ENCODE results near the gene RPL31.
A peak's percentile ranks its signal among the peaks of the same experiment; 100 is the strongest.

Gene RPL31

GRCh38 chr2:101001691-101002561 lies at the start of gene RPL31:
Gene RPL31, plus strand, starts transcription at chr2:101002289. Its CDS starts 413 bp downstream, at chr2:101002702.
- Histone ChIP-seq H3K36me3 (ENCODE audit: control insufficient read depth, insufficient read depth, low read length) (peaks cover 18% of the 10 kb centered on the region), H3K27me3 (replicated peaks; ENCODE audit: control insufficient read depth, insufficient read depth, low read length) (no peaks in the 10 kb centered on the region; the same call in 1 of the 2 replicates), H3K4me3 (replicated peaks; ENCODE audit: low read depth, low read length) (peak within 1 kb of the TSS; percentile 99)
- TF ChIP-seq CTCF (IDR thresholded peaks at IDR 0.05; ENCODE audit: insufficient read depth, low read length, poor library complexity, severe bottlenecking) = no peak
- DNase-seq (ENCODE audit: extremely low read depth, insufficient read length) = peak; percentile 90

- H3K36me3 ChIP-seq (ENCODE audit: control insufficient read depth, insufficient read depth, low read length) = no peaks in the 10 kb centered on the region
- no peak for TF ChIP-seq CTCF (IDR thresholded peaks at IDR 0.05; ENCODE audit: insufficient read depth, low read length, poor library complexity, severe bottlenecking)
- H3K27me3 ChIP-seq (replicated peaks; ENCODE audit: control insufficient read depth, insufficient read depth, low read length) = no peaks in the 10 kb centered on the region; the same call in none of the 2 replicates
- H3K4me3 ChIP-seq (replicated peaks; ENCODE audit: low read depth, low read length) = no peak overlapping the region
- no peak for DNase-seq (ENCODE audit: extremely low read depth, insufficient read length)
Observed at GRCh38 chr2:100952512-100952911, 49.6 kb upstream of the RPL31 start.

DNA sequence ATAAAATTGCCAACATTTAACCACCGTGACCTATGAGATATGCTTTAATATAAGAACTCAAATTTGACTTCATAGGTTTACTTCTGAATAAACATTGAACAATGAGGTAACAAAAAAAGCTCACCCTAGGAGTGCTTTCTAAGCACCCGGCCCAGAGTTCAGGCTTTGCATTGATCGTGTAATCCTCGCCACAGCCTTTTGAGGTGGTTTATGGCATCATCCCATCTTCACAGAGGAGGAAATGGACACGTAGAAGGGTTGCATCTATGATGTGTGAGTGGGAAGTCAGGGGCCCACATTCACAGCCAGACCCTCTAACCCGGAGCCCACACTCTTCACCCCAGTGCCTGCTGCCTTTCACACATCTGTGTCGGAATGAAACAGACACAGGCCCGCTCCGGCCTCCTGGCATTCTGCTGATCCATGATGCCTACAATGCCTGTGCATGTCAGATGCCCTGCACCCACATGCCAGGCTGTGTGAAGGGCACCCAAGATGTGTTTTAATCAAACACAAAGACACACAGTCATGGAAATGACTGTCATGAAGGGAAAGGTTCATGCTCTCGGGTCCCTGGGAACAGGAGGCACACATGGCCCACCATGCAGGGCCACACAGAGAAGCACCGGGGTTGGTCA lies 48.6 kb upstream of the RPL31 start:
- no peaks in the 10 kb centered on the region for H3K36me3 ChIP-seq (ENCODE audit: control insufficient read depth, insufficient read depth, low read length)
- no peak for TF ChIP-seq CTCF (IDR thresholded peaks at IDR 0.05; ENCODE audit: insufficient read depth, low read length, poor library complexity, severe bottlenecking)
- no peaks in the 10 kb centered on the region; the same call in none of the 2 replicates for H3K27me3 ChIP-seq (replicated peaks; ENCODE audit: control insufficient read depth, insufficient read depth, low read length)
- H3K4me3 ChIP-seq (replicated peaks; ENCODE audit: low read depth, low read length) = no peak overlapping the region
- DNase-seq (ENCODE audit: extremely low read depth, insufficient read length) = no peak

GRCh38 chr2:100954044-100954420 lies 48.1 kb upstream of the RPL31 start:
- TF ChIP-seq CTCF (IDR thresholded peaks at IDR 0.05; ENCODE audit: insufficient read depth, low read length, poor library complexity, severe bottlenecking) = no peak
- Histone ChIP-seq H3K36me3 (ENCODE audit: control insufficient read depth, insufficient read depth, low read length) (no peaks in the 10 kb centered on the region), H3K4me3 (replicated peaks; ENCODE audit: low read depth, low read length) (no peak overlapping the region), H3K27me3 (replicated peaks; ENCODE audit: control insufficient read depth, insufficient read depth, low read length) (no peaks in the 10 kb centered on the region; the same call in none of the 2 replicates)
- DNase-seq (ENCODE audit: extremely low read depth, insufficient read length) = no peak

- Histone ChIP-seq H3K27me3 (replicated peaks; ENCODE audit: control insufficient read depth, insufficient read depth, low read length) (no peaks in the 10 kb centered on the region; the same call in 1 of the 2 replicates), H3K36me3 (ENCODE audit: control insufficient read depth, insufficient read depth, low read length) (no peaks in the 10 kb centered on the region), H3K4me3 (replicated peaks; ENCODE audit: low read depth, low read length) (no peak overlapping the region)
- no peak for DNase-seq (ENCODE audit: extremely low read depth, insufficient read length)
- TF ChIP-seq CTCF (IDR thresholded peaks at IDR 0.05; ENCODE audit: insufficient read depth, low read length, poor library complexity, severe bottlenecking) = no peak
Observed at GRCh38 chr2:100955226-100955625, 46.9 kb upstream of the RPL31 start.

Data from GM06990 (cell line).